GM21526 (cell line): ENCODE measurements around the gene HOXD4.

Experiments used
- ATAC-seq: cut with Tn5 transposase; IDR thresholded peaks from one replicate; pipeline ENCODE4 v1.9.1; 2021; ENCODE audit warnings: moderate library complexity; ENCODE audit not compliant: unreplicated experiment, low FRiP score

The HOXD4 gene

GRCh38 chr2:176155356-176156044 is 4.2 kb downstream of the HOXD4 start:
- no peak for ATAC-seq

GRCh38 chr2:176156301-176156806 is 5.0 kb downstream of the HOXD4 start:
- ATAC-seq, result no peak

GRCh38 chr2:176156807-176157498 is 5.6 kb downstream of the HOXD4 start, which contains the start of gene HOXD3:
Gene HOXD3 (plus strand): TSS chr2:176157307. CDS start chr2:176169115, 11,808 bp downstream.
- no peak for ATAC-seq

- ATAC-seq, result no peak
These were observed 6.3 kb downstream of the HOXD4 start for GRCh38 chr2:176157499-176158185.

- no peak for ATAC-seq
These were observed 6.8 kb downstream of the HOXD4 start for GRCh38 chr2:176158186-176158591.

GRCh38 chr2:176158855-176159662 is 7.7 kb downstream of the HOXD4 start:
- ATAC-seq, result no peak

- no peak for ATAC-seq
These were observed 8.4 kb downstream of the HOXD4 start for GRCh38 chr2:176159663-176160250.

GRCh38 chr2:176160251-176160985 is 9.1 kb downstream of the HOXD4 start:
- no peak for ATAC-seq

- no peak for ATAC-seq
These were observed 9.9 kb downstream of the HOXD4 start for GRCh38 chr2:176160986-176161824.

GRCh38 chr2:176161825-176162626 is 10.7 kb downstream of the HOXD4 start:
- no peak for ATAC-seq

GRCh38 chr2:176162911-176163671 is 11.7 kb downstream of the HOXD4 start:
- ATAC-seq, result no peak

GRCh38 chr2:176163672-176164056 is 12.3 kb downstream of the HOXD4 start:
- ATAC-seq, result no peak

GRCh38 chr2:176164201-176164600 is 12.9 kb downstream of the HOXD4 start:
- ATAC-seq, result no peak

- ATAC-seq, result no peak
These were observed 13.4 kb downstream of the HOXD4 start for GRCh38 chr2:176164611-176165369.

- no peak for ATAC-seq
These were observed 14.2 kb downstream of the HOXD4 start for GRCh38 chr2:176165370-176166050.

GRCh38 chr2:176166272-176166671 is 14.9 kb downstream of the HOXD4 start:
- ATAC-seq, result no peak
